IMR-90 (cell line): Measurements from ENCODE around the gene OGFOD2. TPM values are rescaled to one million over a fixed set of nuclear protein-coding genes. Genes with fewer than 3 reads are reported as not detected.

ENCODE experiments used
- ATAC-seq: fragments of 200-7000 bp; cut with Tn5 transposase; 2 replicates; pipeline ENCODE4 v1.9.1; 2020; ENCODE audit warnings: low read depth, mild to moderate bottlenecking, moderate library complexity
- BruUV-seq: library from RNA; stranded (reverse); fragments of 400-500 nt; replicated peaks from 2 replicates; lab custom pipeline; 2021; lab: Mats Ljungman, UMichigan
- CTCF ChIA-PET: fragments of 300-600 bp; formaldehyde crosslinking; extraction: SDS; loops from one replicate; lab custom pipeline; 2021; ENCODE audit warnings: antibody characterized with exemption; lab: Yijun Ruan, JAX
- POLR2A ChIA-PET: fragments of 300-600 bp; sonication (Branson Sonifier 250); formaldehyde crosslinking; loops from one replicate; lab custom pipeline; 2022; ENCODE audit warnings: antibody characterized with exemption; ENCODE audit not compliant: unreplicated experiment; lab: Charles Lee
- DNase-seq: peaks from one replicate; pipeline ENCODE4 v3.0.0; 2013
- H2AFZ ChIP-seq: replicated peaks from 2 replicates; pipeline ENCODE3; 2013; ENCODE audit warnings: low read length, mild to moderate bottlenecking; ENCODE audit not compliant: poor library complexity
- H2AK5ac ChIP-seq: 2 replicates; pipeline ENCODE4 v1.6.1; 2013; ENCODE audit warnings: low read depth, low read length, inconsistent platforms
- H2AK9ac ChIP-seq: replicated peaks from 2 replicates; pipeline ENCODE3; 2013; ENCODE audit warnings: mild to moderate bottlenecking, low read depth, low read length, moderate library complexity; ENCODE audit not compliant: poor library complexity
- H2BK120ac ChIP-seq: 2 replicates; pipeline ENCODE4 v1.6.1; 2013; ENCODE audit warnings: low read depth, low read length, inconsistent platforms
- H2BK15ac ChIP-seq: 3 replicates; pipeline ENCODE4 v1.6.1; 2013; ENCODE audit warnings: low read depth, low read length, inconsistent platforms
- H2BK20ac ChIP-seq: 2 replicates; pipeline ENCODE4 v1.6.1; 2013; ENCODE audit warnings: low read depth, mild to moderate bottlenecking, inconsistent platforms, low read length, moderate library complexity
- H2BK5ac ChIP-seq: 2 replicates; pipeline ENCODE4 v1.6.1; 2013; ENCODE audit warnings: mild to moderate bottlenecking, low read depth, low read length, inconsistent platforms; ENCODE audit not compliant: poor library complexity, severe bottlenecking
- H3K14ac ChIP-seq: replicated peaks from 2 replicates; pipeline ENCODE4 v1.6.1; 2013; ENCODE audit warnings: low read depth, low read length, inconsistent platforms
- H3K18ac ChIP-seq: 2 replicates; pipeline ENCODE4 v1.6.1; 2013; ENCODE audit warnings: low read depth, low read length, control low read depth
- H3K23ac ChIP-seq: 2 replicates; pipeline ENCODE4 v1.6.1; 2013; ENCODE audit warnings: low read depth, low read length, inconsistent platforms
- H3K27ac ChIP-seq: 2 replicates; pipeline ENCODE4 v1.5.1; 2013; ENCODE audit warnings: mild to moderate bottlenecking, control low read depth, low read length; ENCODE audit not compliant: insufficient read depth
- H3K27me3 ChIP-seq: 2 replicates; pipeline ENCODE4 v1.6.1; 2013; ENCODE audit warnings: low read length; ENCODE audit not compliant: control insufficient read depth, insufficient read depth
- H3K36me3 ChIP-seq: 2 replicates; pipeline ENCODE4 v1.6.1; 2013; ENCODE audit warnings: low read length, mixed read lengths; ENCODE audit not compliant: control insufficient read depth, insufficient read depth
- H3K4ac ChIP-seq: 2 replicates; pipeline ENCODE4 v1.6.1; 2013; ENCODE audit warnings: low read depth, low read length, inconsistent platforms
- H3K4me1 ChIP-seq: 2 replicates; pipeline ENCODE4 v1.6.1; 2013; ENCODE audit warnings: low read length, mixed read lengths; ENCODE audit not compliant: control insufficient read depth, insufficient read depth
- H3K4me2 ChIP-seq: 2 replicates; pipeline ENCODE4 v1.6.1; 2013; ENCODE audit warnings: low read depth, mild to moderate bottlenecking, control low read depth, low read length, moderate library complexity
- H3K4me3 ChIP-seq: 2 replicates; pipeline ENCODE4 v1.5.1; 2013; ENCODE audit warnings: low read depth, mild to moderate bottlenecking, control low read depth, low read length, moderate library complexity; ENCODE audit not compliant: insufficient read depth
- H3K56ac ChIP-seq: 2 replicates; pipeline ENCODE4 v1.6.1; 2013; ENCODE audit warnings: low read length, inconsistent platforms; ENCODE audit not compliant: insufficient read depth; ENCODE audit errors: extremely low read depth
- H3K79me1 ChIP-seq, 2 experiments: 2 replicates each; pipeline ENCODE4 v1.6.1; 2013; ENCODE audit warnings: low read length in 2 of 2, inconsistent platforms in 1 of 2, low read depth in 1 of 2
- H3K9ac ChIP-seq: 2 replicates; pipeline ENCODE4 v1.6.1; 2013; ENCODE audit warnings: low read depth, low read length, control low read depth
- H3K9me1 ChIP-seq: 2 replicates; pipeline ENCODE4 v1.6.1; 2013; ENCODE audit warnings: low read length, inconsistent platforms; ENCODE audit not compliant: insufficient read depth
- H3K9me3 ChIP-seq: 2 replicates; pipeline ENCODE4 v1.6.1; 2013; ENCODE audit warnings: low read length; ENCODE audit not compliant: control insufficient read depth, insufficient read depth
- H4K20me1 ChIP-seq: 2 replicates; pipeline ENCODE4 v1.6.1; 2013; ENCODE audit warnings: low read length, inconsistent platforms; ENCODE audit not compliant: insufficient read depth
- H4K5ac ChIP-seq: 2 replicates; pipeline ENCODE4 v1.6.1; 2013; ENCODE audit warnings: mild to moderate bottlenecking, low read depth, low read length, control low read depth
- H4K8ac ChIP-seq, 2 experiments: 2 replicates each; pipeline ENCODE4 v1.6.1; 2013; ENCODE audit warnings: low read depth in 2 of 2, low read length in 2 of 2, control low read depth in 1 of 2, inconsistent platforms in 1 of 2
- H4K91ac ChIP-seq: 2 replicates; pipeline ENCODE4 v1.6.1; 2013; ENCODE audit warnings: low read depth, low read length, inconsistent platforms; ENCODE audit not compliant: insufficient read depth
- CEBPB ChIP-seq: IDR thresholded peaks from 2 replicates; pipeline ENCODE4 v1.6.1; 2012; ENCODE audit warnings: low read depth, low read length, improper control_type of control experiment
- FOS ChIP-seq: fragments of 150-350 bp; IDR thresholded peaks from 2 replicates; pipeline ENCODE4 v1.6.1; 2016; ENCODE audit warnings: low read depth, low read length
- RCOR1 ChIP-seq: IDR thresholded peaks from 2 replicates; pipeline ENCODE4 v1.6.1; 2012; ENCODE audit warnings: mild to moderate bottlenecking, low read length, improper control_type of control experiment; ENCODE audit not compliant: insufficient replicate concordance
- RFX5 ChIP-seq: IDR thresholded peaks from 2 replicates; pipeline ENCODE4 v1.8.0; 2012; ENCODE audit warnings: low read depth, mild to moderate bottlenecking, low read length, moderate library complexity
- WGBS, 2 experiments: methylation state at CpG; one replicate each; pipeline versions ENCODE4 v1.1.5 to v1.1.7; 2013; ENCODE audit warnings: missing lambda C conversion rate in 2 of 2; ENCODE audit not compliant: insufficient read length in 1 of 2; ENCODE audit errors: extremely low coverage in 2 of 2; 5-methylcytosine and 5-hydroxymethylcytosine counted together
- dilution Hi-C: fragments of 300-500 bp; cut with HindIII; formaldehyde crosslinking; loops from one replicate; pipeline ENCODE4 v1.14.3; 2018; ENCODE audit warnings: low sequenced_read_pairs; ENCODE audit not compliant: unreplicated experiment
- in situ Hi-C: fragments of 300-500 bp; cut with MboI; formaldehyde crosslinking; loops from 3 replicates; pipeline ENCODE4 v1.14.3; 2019; ENCODE audit warnings: low sequenced_read_pairs, inconsistent platforms, mixed read lengths
- intact Hi-C: fragments of 100-400 bp; cut with micrococcal nuclease; formaldehyde crosslinking; loops from 2 replicates; pipeline ENCODE4 v1.10.0; 2022
- polyA plus RNA-seq, 3 experiments: library from polyadenylated mRNA; depleted of rRNA; stranded (reverse); fragments of >200 nt; gene quantifications; 2 replicates each; pipeline ENCODE4 v1.2.3, GENCODE V29; 2012; ENCODE audit warnings: low replicate concordance in 1 of 3
- total RNA-seq: library from RNA; depleted of rRNA; stranded (reverse); fragments of >200 nt; gene quantifications from 2 replicates; pipeline ENCODE4 v1.2.3, GENCODE V29; 2012
- TF ChIP-seq, protein P1 (sequence below): conservative IDR thresholded peaks from 2 replicates; pipeline ENCODE4 v1.5.1; 2012; ENCODE audit warnings: mild to moderate bottlenecking, low read depth, low read length, improper control_type of control experiment

OGFOD2 gene
- total and polyA plus RNA-seq, 2 of the 4 experiments (the other 2 are of a cell fraction): 4.3 to 18.2 TPM

DNA sequence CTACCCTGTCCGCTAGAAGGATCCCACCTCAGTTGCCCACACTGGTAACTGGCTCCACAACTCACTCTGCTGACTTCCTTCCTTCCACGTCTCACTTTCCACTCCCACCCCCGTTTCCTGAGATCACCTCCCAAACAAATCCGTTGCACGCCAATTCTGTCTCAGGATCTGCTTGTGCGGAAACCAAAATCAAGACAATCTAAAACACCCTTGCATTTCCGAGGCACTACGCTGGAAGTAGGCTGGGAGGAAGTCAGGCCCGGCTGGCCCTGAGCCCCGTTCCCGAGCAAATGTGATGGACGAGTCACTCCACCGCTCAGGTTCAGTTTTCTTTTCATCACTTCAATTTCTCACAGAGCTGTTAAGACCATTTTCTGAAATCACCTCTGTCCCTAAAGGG is 31.8 kb upstream of the OGFOD2 start:
- H3K4me1 ChIP-seq: peaks cover 22% of the 10 kb centered on the region
- H3K27ac ChIP-seq: no peak overlapping the region
- ATAC-seq (no peak), DNase-seq (peak; percentile 30)
- H3K9me1 ChIP-seq: peaks cover 43% of the 10 kb centered on the region
- TF ChIP-seq RFX5 (no peak), CEBPB (no peak), FOS (no peak), RCOR1 (no peak)
- TF ChIP-seq, protein P1, sequence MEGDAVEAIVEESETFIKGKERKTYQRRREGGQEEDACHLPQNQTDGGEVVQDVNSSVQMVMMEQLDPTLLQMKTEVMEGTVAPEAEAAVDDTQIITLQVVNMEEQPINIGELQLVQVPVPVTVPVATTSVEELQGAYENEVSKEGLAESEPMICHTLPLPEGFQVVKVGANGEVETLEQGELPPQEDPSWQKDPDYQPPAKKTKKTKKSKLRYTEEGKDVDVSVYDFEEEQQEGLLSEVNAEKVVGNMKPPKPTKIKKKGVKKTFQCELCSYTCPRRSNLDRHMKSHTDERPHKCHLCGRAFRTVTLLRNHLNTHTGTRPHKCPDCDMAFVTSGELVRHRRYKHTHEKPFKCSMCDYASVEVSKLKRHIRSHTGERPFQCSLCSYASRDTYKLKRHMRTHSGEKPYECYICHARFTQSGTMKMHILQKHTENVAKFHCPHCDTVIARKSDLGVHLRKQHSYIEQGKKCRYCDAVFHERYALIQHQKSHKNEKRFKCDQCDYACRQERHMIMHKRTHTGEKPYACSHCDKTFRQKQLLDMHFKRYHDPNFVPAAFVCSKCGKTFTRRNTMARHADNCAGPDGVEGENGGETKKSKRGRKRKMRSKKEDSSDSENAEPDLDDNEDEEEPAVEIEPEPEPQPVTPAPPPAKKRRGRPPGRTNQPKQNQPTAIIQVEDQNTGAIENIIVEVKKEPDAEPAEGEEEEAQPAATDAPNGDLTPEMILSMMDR: no peak
- WGBS, 2 experiments: 78% methylated on average over 3 of the region's 13 CpGs; no CpG with 5 or more reads in 1 of the 2 experiments
- no TSS peak for BruUV-seq
- H4K8ac ChIP-seq: no peak overlapping the region; a peak in 1 of 4 replicates
- intact Hi-C loops: no loop called here
- no peak overlapping the region for H3K9ac ChIP-seq
- H2BK20ac ChIP-seq: 0 out of 2 replicates have a peak overlapping the region, but pooled peaks have one; percentile 9
- H3K4ac ChIP-seq: peak overlapping the region; percentile 27; the same call in 1 of the 2 replicates
- H4K20me1 ChIP-seq: no peaks in the 10 kb centered on the region
- H2BK5ac ChIP-seq: no peak overlapping the region
- CTCF ChIA-PET: no interaction called here
- H3K14ac ChIP-seq: no peak overlapping the region
- no peak overlapping the region for H3K56ac ChIP-seq
- H2AK9ac ChIP-seq: no peak overlapping the region
- H3K18ac ChIP-seq: no peak overlapping the region
- peak overlapping the region; percentile 38 for H2AFZ ChIP-seq
- dilution Hi-C loops: no loop called here
- no peak overlapping the region; the same call in 1 of the 2 replicates for H2BK120ac ChIP-seq
- POLR2A ChIA-PET: no interaction called here
- H3K36me3 ChIP-seq: no peaks in the 10 kb centered on the region
- H2BK15ac ChIP-seq: no peak overlapping the region
- H4K91ac ChIP-seq: no peak overlapping the region
- H3K27me3 ChIP-seq: no peaks in the 10 kb centered on the region
- H3K79me1 ChIP-seq: peaks cover 0 to 14% of the 10 kb centered on the region in 2 experiments; a peak in 1 of 4 replicates
- H3K4me3 ChIP-seq: no peak overlapping the region
- H4K5ac ChIP-seq: no peak overlapping the region
- in situ Hi-C loops: no loop called here
- H3K4me2 ChIP-seq: no peak overlapping the region
- H3K9me3 ChIP-seq: no peaks in the 10 kb centered on the region
- H2AK5ac ChIP-seq: no peak overlapping the region
- no peak overlapping the region for H3K23ac ChIP-seq
